K562 (cell line): ENCODE measurements around the gene MN1. TPM values are rescaled to one million over a fixed set of nuclear protein-coding genes. Genes with fewer than 3 reads are reported as not detected.

Experiments
- CBFA2T2 ChIP-seq: fragments of 450-650 bp; conservative IDR thresholded peaks from 2 replicates; pipeline ENCODE4 v1.6.1; 2017; ENCODE audit warnings: mild to moderate bottlenecking
- CREBBP ChIP-seq: IDR thresholded peaks from one replicate; pipeline ENCODE4 v1.6.1; 2012; ENCODE audit warnings: low read depth, mild to moderate bottlenecking, control low read depth, inconsistent platforms, low read length
- CXXC5 ChIP-seq: fragments of 250-450 bp; sonication (Bioruptor Pico); IDR thresholded peaks from 2 replicates; pipeline ENCODE4 v1.8.0; 2022; ENCODE audit warnings: inconsistent platforms, mild to moderate bottlenecking, moderate library complexity
- ESRRA ChIP-seq: fragments of 450-650 bp; IDR thresholded peaks from 2 replicates; pipeline ENCODE4 v1.6.1; 2014; ENCODE audit warnings: low read depth, mild to moderate bottlenecking, moderate library complexity, borderline replicate concordance
- FOS ChIP-seq: IDR thresholded peaks from 3 replicates; pipeline ENCODE4 v1.6.1; 2011; ENCODE audit not compliant: insufficient read length; ENCODE audit errors: extremely low read depth
- FOXJ3 ChIP-seq: sonication (generic); formaldehyde crosslinking; IDR thresholded peaks from 2 replicates; pipeline ENCODE4 v1.4.0; 2020; ENCODE audit warnings: mild to moderate bottlenecking, missing genetic modification reagents
- KAT2B ChIP-seq: IDR thresholded peaks from one replicate; pipeline ENCODE4 v1.6.1; 2012; ENCODE audit warnings: low read depth, mild to moderate bottlenecking, control low read depth, inconsistent platforms, low read length, moderate library complexity
- LARP7 ChIP-seq: fragments of 450-650 bp; IDR thresholded peaks from 2 replicates; pipeline ENCODE4 v1.6.1; 2016
- MAZ ChIP-seq, 2 experiments: fragments of 450-650 bp in 1 of 2; sonication (generic) in 1 of 2; formaldehyde crosslinking; IDR thresholded peaks in 1 of 2; conservative IDR thresholded peaks in 1 of 2; 2 replicates each; pipeline versions ENCODE4 v1.4.0 to v1.5.0; 2020; ENCODE audit warnings: mild to moderate bottlenecking in 1 of 2, missing genetic modification reagents in 1 of 2
- MXI1 ChIP-seq: IDR thresholded peaks from 2 replicates; pipeline ENCODE4 v1.6.1; 2011; ENCODE audit warnings: low read depth, mild to moderate bottlenecking, improper control_type of control experiment, low read length
- PTTG1 ChIP-seq: fragments of 450-650 bp; IDR thresholded peaks from 2 replicates; pipeline ENCODE4 v1.6.1; 2016; ENCODE audit warnings: low read depth, mild to moderate bottlenecking, missing genetic modification characterization, missing compliant biosample characterization
- RAD51 ChIP-seq: fragments of 450-650 bp; IDR thresholded peaks from 2 replicates; pipeline ENCODE4 v1.7.1; 2016; ENCODE audit warnings: low read depth, mild to moderate bottlenecking, borderline replicate concordance
- XRCC5 ChIP-seq: fragments of 200-400 bp; formaldehyde crosslinking; IDR thresholded peaks from 2 replicates; pipeline ENCODE4 v1.6.1; 2017; ENCODE audit warnings: low read depth, mild to moderate bottlenecking, low read length
- polyA plus RNA-seq, 8 experiments: library from polyadenylated mRNA; depleted of rRNA in 4 of 8; stranded (reverse) in 5 of 8; unstranded in 3 of 8; fragments of >200 nt; fragmentation: Nextera tagmentation in 2 of 8; fragmentation: Illumina TruSeq in 1 of 8; extraction: Ambion mirVana in 2 of 8; extraction: Trizol in 1 of 8; gene quantifications; 2 replicates each; pipeline versions ENCODE4 v1.2.1 to v1.2.3, GENCODE V29; 2011 to 2014; ENCODE audit warnings: inconsistent platforms in 1 of 8, missing spikeins in 1 of 8
- total RNA-seq, 7 experiments: library from RNA; depleted of rRNA in 6 of 7; stranded (reverse); fragments of >200 nt in 6 of 7; fragmentation: Illumina TruSeq in 2 of 7; extraction: Trizol in 2 of 7; gene quantifications; 2 replicates each; pipeline versions ENCODE4 v1.2.1 to v1.2.3, GENCODE V29; 2011 to 2021; ENCODE audit warnings: low replicate concordance in 1 of 7
- TF ChIP-seq, protein P1 (sequence below): sonication (generic); formaldehyde crosslinking; IDR thresholded peaks from 2 replicates; pipeline ENCODE4 v1.5.0; 2020; ENCODE audit warnings: missing genetic modification reagents
- TF ChIP-seq, protein P2 (sequence below), 2 experiments: fragments of 450-650 bp; IDR thresholded peaks; 2 replicates each; pipeline ENCODE4 v1.6.1; 2016
- TF ChIP-seq, protein P3 (sequence below): fragments of 450-650 bp; IDR thresholded peaks from 2 replicates; pipeline ENCODE4 v1.6.1; 2014; ENCODE audit warnings: low read depth, mild to moderate bottlenecking, moderate library complexity, borderline replicate concordance
- TF ChIP-seq, protein P4 (sequence below), 2 experiments: fragments of 450-650 bp in 1 of 2; sonication (generic) in 1 of 2; formaldehyde crosslinking in 1 of 2; IDR thresholded peaks in 1 of 2; conservative IDR thresholded peaks in 1 of 2; 2 replicates each; pipeline versions ENCODE4 v1.6.1 to v1.8.1; 2016 to 2023; ENCODE audit warnings: mild to moderate bottlenecking in 2 of 2, moderate library complexity in 2 of 2, inconsistent platforms in 1 of 2, missing genetic modification reagents in 1 of 2
- TF ChIP-seq, protein P5 (sequence below): fragments of 250-450 bp; sonication (Bioruptor Pico); IDR thresholded peaks from 2 replicates; pipeline ENCODE4 v1.4.0; 2020; ENCODE audit warnings: mild to moderate bottlenecking
- TF ChIP-seq, protein P6 (sequence below): fragments of 450-650 bp; conservative IDR thresholded peaks from 2 replicates; pipeline ENCODE4 v1.6.1; 2016; ENCODE audit warnings: missing genetic modification characterization, low read depth, mild to moderate bottlenecking, missing compliant biosample characterization, moderate library complexity

The MN1 gene
- total and polyA plus RNA-seq, 9 of the 15 experiments (the other 6 are each of a cell fraction or from before 2014, with no cell fraction given): under 0.01 to 0.05 (median 0.03) TPM; not detected in 5

DNA sequence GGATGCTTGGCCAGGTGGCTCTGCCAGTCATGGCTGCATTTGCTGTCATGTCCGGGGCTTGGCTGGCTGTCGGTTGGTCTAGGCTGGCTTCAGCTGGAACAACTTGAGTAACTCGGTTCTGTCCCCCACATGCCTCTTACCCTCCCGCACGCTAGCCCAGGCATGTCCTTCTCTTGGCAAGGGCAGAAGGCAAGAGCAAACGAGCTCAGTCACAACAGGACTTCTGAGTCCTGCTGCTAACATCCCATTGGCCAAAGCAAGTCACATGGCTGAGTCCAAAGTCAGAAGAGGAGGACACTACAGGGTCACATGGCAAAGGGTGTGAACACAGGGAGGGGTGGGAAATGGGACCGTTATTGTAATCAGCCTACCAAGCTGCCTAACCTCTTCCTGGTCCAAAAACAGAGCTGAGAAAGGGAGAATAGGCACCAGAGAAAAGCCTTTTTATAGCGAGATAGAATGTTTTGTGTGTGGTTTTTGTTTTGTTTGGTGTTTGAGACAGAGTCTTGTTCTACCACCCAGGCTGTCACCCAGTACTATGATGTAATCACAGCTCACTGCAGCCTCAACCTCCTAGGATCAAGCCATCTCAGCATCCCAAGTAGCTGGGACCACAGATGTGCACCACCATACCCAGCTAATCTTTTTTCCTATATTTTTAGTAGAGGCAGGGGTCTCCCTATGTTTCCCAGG, 81.9 kb downstream of the MN1 start (continued):
- TF ChIP-seq, protein P1, sequence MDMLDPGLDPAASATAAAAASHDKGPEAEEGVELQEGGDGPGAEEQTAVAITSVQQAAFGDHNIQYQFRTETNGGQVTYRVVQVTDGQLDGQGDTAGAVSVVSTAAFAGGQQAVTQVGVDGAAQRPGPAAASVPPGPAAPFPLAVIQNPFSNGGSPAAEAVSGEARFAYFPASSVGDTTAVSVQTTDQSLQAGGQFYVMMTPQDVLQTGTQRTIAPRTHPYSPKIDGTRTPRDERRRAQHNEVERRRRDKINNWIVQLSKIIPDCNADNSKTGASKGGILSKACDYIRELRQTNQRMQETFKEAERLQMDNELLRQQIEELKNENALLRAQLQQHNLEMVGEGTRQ: peak; percentile 97
- TF ChIP-seq KAT2B (no peak), MAZ (CRISPR knock-in tag; conservative IDR thresholded peaks at IDR 0.05 in 1 of 2, IDR thresholded peaks at IDR 0.05 in 1 of 2) (peak in 1 of 2 experiments; percentile 21; a peak in 1 of 4 replicates), MXI1 (no peak), FOS (peak; percentile 52), FOXJ3 (CRISPR knock-in tag) (no peak), CREBBP (no peak), CXXC5 (peak; percentile 41; the same call in 1 of the 2 replicates), XRCC5 (no peak), CBFA2T2 (peak; percentile 66), ESRRA (peak; percentile 68; the same call in 1 of the 2 replicates), RAD51 (peak; percentile 94), LARP7 (no peak), PTTG1 (no peak)
- TF ChIP-seq, protein P2, sequence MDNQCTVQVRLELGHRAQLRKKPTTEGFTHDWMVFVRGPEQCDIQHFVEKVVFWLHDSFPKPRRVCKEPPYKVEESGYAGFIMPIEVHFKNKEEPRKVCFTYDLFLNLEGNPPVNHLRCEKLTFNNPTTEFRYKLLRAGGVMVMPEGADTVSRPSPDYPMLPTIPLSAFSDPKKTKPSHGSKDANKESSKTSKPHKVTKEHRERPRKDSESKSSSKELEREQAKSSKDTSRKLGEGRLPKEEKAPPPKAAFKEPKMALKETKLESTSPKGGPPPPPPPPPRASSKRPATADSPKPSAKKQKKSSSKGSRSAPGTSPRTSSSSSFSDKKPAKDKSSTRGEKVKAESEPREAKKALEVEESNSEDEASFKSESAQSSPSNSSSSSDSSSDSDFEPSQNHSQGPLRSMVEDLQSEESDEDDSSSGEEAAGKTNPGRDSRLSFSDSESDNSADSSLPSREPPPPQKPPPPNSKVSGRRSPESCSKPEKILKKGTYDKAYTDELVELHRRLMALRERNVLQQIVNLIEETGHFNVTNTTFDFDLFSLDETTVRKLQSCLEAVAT (IDR thresholded peaks at IDR 0.05): 0 out of 4 replicates have a peak, but pooled peaks of 1 of the 2 experiments have one; percentile 20
- TF ChIP-seq, protein P3, sequence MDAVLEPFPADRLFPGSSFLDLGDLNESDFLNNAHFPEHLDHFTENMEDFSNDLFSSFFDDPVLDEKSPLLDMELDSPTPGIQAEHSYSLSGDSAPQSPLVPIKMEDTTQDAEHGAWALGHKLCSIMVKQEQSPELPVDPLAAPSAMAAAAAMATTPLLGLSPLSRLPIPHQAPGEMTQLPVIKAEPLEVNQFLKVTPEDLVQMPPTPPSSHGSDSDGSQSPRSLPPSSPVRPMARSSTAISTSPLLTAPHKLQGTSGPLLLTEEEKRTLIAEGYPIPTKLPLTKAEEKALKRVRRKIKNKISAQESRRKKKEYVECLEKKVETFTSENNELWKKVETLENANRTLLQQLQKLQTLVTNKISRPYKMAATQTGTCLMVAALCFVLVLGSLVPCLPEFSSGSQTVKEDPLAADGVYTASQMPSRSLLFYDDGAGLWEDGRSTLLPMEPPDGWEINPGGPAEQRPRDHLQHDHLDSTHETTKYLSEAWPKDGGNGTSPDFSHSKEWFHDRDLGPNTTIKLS: 0 out of 2 replicates have a peak, but pooled peaks have one; percentile 28
- TF ChIP-seq, protein P4, sequence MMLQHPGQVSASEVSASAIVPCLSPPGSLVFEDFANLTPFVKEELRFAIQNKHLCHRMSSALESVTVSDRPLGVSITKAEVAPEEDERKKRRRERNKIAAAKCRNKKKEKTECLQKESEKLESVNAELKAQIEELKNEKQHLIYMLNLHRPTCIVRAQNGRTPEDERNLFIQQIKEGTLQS (IDR thresholded peaks at IDR 0.05): peak; percentile 50
- TF ChIP-seq, protein P4 (CRISPR knock-in tag; conservative IDR thresholded peaks at IDR 0.05): no peak
- TF ChIP-seq, protein P5, sequence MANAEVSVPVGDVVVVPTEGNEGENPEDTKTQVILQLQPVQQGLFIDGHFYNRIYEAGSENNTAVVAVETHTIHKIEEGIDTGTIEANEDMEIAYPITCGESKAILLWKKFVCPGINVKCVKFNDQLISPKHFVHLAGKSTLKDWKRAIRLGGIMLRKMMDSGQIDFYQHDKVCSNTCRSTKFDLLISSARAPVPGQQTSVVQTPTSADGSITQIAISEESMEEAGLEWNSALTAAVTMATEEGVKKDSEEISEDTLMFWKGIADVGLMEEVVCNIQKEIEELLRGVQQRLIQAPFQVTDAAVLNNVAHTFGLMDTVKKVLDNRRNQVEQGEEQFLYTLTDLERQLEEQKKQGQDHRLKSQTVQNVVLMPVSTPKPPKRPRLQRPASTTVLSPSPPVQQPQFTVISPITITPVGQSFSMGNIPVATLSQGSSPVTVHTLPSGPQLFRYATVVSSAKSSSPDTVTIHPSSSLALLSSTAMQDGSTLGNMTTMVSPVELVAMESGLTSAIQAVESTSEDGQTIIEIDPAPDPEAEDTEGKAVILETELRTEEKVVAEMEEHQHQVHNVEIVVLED (CRISPR knock-in tag): no peak
- TF ChIP-seq, protein P6, sequence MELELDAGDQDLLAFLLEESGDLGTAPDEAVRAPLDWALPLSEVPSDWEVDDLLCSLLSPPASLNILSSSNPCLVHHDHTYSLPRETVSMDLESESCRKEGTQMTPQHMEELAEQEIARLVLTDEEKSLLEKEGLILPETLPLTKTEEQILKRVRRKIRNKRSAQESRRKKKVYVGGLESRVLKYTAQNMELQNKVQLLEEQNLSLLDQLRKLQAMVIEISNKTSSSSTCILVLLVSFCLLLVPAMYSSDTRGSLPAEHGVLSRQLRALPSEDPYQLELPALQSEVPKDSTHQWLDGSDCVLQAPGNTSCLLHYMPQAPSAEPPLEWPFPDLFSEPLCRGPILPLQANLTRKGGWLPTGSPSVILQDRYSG (tag): 0 out of 2 replicates have a peak, but pooled peaks have one; percentile 60
